A673 (cell line): ENCODE data around the gene DIPK1A.

Experiments used
- EZH2 ChIP-seq: fragments of 200-600 bp; sonication (generic); IDR thresholded peaks from 2 replicates; pipeline ENCODE4 v1.6.1; 2017; ENCODE audit warnings: borderline replicate concordance, low read depth, mild to moderate bottlenecking, mixed read lengths, antibody characterized with exemption, low read length; ENCODE audit not compliant: poor library complexity, severe bottlenecking
- TF ChIP-seq, protein P1 (sequence below): fragments of 300-800, 200-600 bp; sonication (generic); conservative IDR thresholded peaks from 2 replicates; pipeline ENCODE4 v1.5.1; 2017; ENCODE audit warnings: low read depth, mild to moderate bottlenecking, antibody characterized with exemption, low read length, moderate library complexity, mixed read lengths

DNA sequence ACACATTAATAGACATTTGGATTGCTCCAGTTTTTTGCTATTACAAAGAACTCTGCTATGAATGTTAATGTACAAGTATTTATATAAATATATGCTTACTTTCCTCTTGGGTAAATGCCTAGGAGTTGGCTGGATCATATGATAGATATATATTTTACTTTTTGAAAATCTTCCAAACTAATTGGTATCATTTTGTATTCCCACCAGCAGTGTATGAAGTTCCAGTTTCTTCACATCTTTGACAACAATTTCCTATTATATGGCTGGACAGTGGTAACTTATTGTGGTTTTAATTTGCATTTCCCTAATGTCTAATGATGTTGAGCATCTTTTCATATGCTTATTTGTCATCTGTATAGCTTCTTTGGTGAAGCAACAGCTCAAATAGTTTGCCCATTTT lies 23.8 kb upstream of the DIPK1A start:
- TF ChIP-seq EZH2: no peak
- TF ChIP-seq, protein P1, sequence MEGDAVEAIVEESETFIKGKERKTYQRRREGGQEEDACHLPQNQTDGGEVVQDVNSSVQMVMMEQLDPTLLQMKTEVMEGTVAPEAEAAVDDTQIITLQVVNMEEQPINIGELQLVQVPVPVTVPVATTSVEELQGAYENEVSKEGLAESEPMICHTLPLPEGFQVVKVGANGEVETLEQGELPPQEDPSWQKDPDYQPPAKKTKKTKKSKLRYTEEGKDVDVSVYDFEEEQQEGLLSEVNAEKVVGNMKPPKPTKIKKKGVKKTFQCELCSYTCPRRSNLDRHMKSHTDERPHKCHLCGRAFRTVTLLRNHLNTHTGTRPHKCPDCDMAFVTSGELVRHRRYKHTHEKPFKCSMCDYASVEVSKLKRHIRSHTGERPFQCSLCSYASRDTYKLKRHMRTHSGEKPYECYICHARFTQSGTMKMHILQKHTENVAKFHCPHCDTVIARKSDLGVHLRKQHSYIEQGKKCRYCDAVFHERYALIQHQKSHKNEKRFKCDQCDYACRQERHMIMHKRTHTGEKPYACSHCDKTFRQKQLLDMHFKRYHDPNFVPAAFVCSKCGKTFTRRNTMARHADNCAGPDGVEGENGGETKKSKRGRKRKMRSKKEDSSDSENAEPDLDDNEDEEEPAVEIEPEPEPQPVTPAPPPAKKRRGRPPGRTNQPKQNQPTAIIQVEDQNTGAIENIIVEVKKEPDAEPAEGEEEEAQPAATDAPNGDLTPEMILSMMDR: no peak
